Neural cell (in vitro differentiated cells): ENCODE data around the gene SLC18B1. TPM values are rescaled to one million over a fixed set of nuclear protein-coding genes. Genes with fewer than 3 reads are reported as not detected.
A peak's percentile ranks its signal among the peaks of the same experiment; 100 is the strongest.

ENCODE experiments used
- H2AFZ ChIP-seq: fragments of 200-600, 300-800 bp; sonication (generic), shearing (Covaris generic); 2 replicates; pipeline ENCODE4 v1.6.0; 2014; ENCODE audit warnings: low read depth, mild to moderate bottlenecking, antibody characterized with exemption, low read length, moderate library complexity
- H3F3A ChIP-seq: fragments of 200-600 bp; shearing (Covaris generic); 2 replicates; pipeline ENCODE4 v1.6.1; 2016; ENCODE audit warnings: mild to moderate bottlenecking, moderate library complexity, mixed read lengths, antibody characterized with exemption, low read length; ENCODE audit not compliant: insufficient read depth, poor library complexity, severe bottlenecking
- H3K27ac ChIP-seq: fragments of 200-600, 300-800 bp; sonication (generic), shearing (Covaris generic); 2 replicates; pipeline ENCODE4 v1.5.1; 2014; ENCODE audit warnings: mild to moderate bottlenecking, low read length, moderate library complexity
- H3K27me3 ChIP-seq: fragments of 300-800, 200-600 bp; sonication (generic), shearing (Covaris generic); 2 replicates; pipeline ENCODE4 v1.6.0; 2014; ENCODE audit warnings: mild to moderate bottlenecking, low read depth, low read length, moderate library complexity; ENCODE audit not compliant: insufficient read depth
- H3K36me3 ChIP-seq: fragments of 300-800, 200-600 bp; sonication (generic), shearing (Covaris generic); 2 replicates; pipeline ENCODE4 v1.5.1; 2014; ENCODE audit warnings: mild to moderate bottlenecking, antibody characterized with exemption, low read length, moderate library complexity; ENCODE audit not compliant: insufficient read depth
- H3K4me2 ChIP-seq: fragments of 300-800, 200-600 bp; sonication (generic), shearing (Covaris generic); 2 replicates; pipeline ENCODE4 v1.6.0; 2014; ENCODE audit warnings: mild to moderate bottlenecking, low read length
- H3K4me3 ChIP-seq: fragments of 300-800, 200-600 bp; sonication (generic), shearing (Covaris generic); 2 replicates; pipeline ENCODE4 v1.5.1; 2014; ENCODE audit warnings: mild to moderate bottlenecking, low read length, moderate library complexity
- H3K79me2 ChIP-seq: fragments of 200-600 bp; shearing (Covaris generic); replicated peaks from 2 replicates; pipeline ENCODE4 v1.6.0; 2014; ENCODE audit warnings: mild to moderate bottlenecking, low read length, moderate library complexity; ENCODE audit not compliant: insufficient read depth
- H3K9ac ChIP-seq: fragments of 300-800, 200-600 bp; sonication (generic), shearing (Covaris generic); 2 replicates; pipeline ENCODE4 v1.6.1; 2016; ENCODE audit warnings: mild to moderate bottlenecking, low read length, mixed read lengths
- H3K9me2 ChIP-seq: fragments of 200-600 bp; shearing (Covaris generic); 2 replicates; pipeline ENCODE4 v1.6.1; 2016; ENCODE audit warnings: mild to moderate bottlenecking, low read length, mixed read lengths; ENCODE audit not compliant: insufficient read depth
- H3K9me3 ChIP-seq: fragments of 200-600, 300-800 bp; sonication (generic), shearing (Covaris generic); 2 replicates; pipeline ENCODE4 v1.6.1; 2016; ENCODE audit warnings: mild to moderate bottlenecking, mixed run types, low read length, moderate library complexity, mixed read lengths
- H4K20me1 ChIP-seq: fragments of 200-600 bp; shearing (Covaris generic); 2 replicates; pipeline ENCODE4 v1.6.1; 2016; ENCODE audit warnings: mild to moderate bottlenecking, mixed run types; ENCODE audit not compliant: insufficient read depth
- EP300 ChIP-seq: fragments of 450-650 bp; conservative IDR thresholded peaks from 2 replicates; pipeline ENCODE4 v1.6.1; 2014; ENCODE audit warnings: antibody characterized with exemption, mild to moderate bottlenecking, moderate library complexity; ENCODE audit not compliant: poor library complexity, severe bottlenecking
- EZH2 ChIP-seq: fragments of 200-600, 300-800 bp; shearing (Covaris generic), sonication (generic); IDR thresholded peaks from 2 replicates; pipeline ENCODE4 v1.6.1; 2014; ENCODE audit warnings: antibody characterized with exemption, low read length, borderline replicate concordance, mild to moderate bottlenecking; ENCODE audit not compliant: insufficient read depth, poor library complexity, severe bottlenecking
- MXI1 ChIP-seq: fragments of 450-650 bp; conservative IDR thresholded peaks from 2 replicates; pipeline ENCODE4 v1.6.1; 2014; ENCODE audit warnings: antibody characterized with exemption, mild to moderate bottlenecking; ENCODE audit not compliant: poor library complexity, severe bottlenecking
- POLR2AphosphoS5 ChIP-seq: IDR thresholded peaks from 2 replicates; pipeline ENCODE4 v1.6.1; 2012
- RAD21 ChIP-seq: fragments of 450-650 bp; conservative IDR thresholded peaks from 2 replicates; pipeline ENCODE4 v1.6.1; 2014; ENCODE audit warnings: antibody characterized with exemption, mild to moderate bottlenecking, moderate library complexity
- REST ChIP-seq: IDR thresholded peaks from 2 replicates; pipeline ENCODE4 v1.6.1; 2012; ENCODE audit warnings: borderline replicate concordance
- SMC3 ChIP-seq: fragments of 450-650 bp; conservative IDR thresholded peaks from 2 replicates; pipeline ENCODE4 v1.6.1; 2014; ENCODE audit warnings: antibody characterized with exemption, mild to moderate bottlenecking, moderate library complexity; ENCODE audit not compliant: poor library complexity
- TAF1 ChIP-seq: IDR thresholded peaks from 2 replicates; pipeline ENCODE4 v1.6.1; 2012; ENCODE audit warnings: low read depth
- polyA plus RNA-seq: library from polyadenylated mRNA; depleted of rRNA; stranded (reverse); fragments of >200 nt; gene quantifications from 2 replicates; pipeline ENCODE4 v1.2.3, GENCODE V29; 2014
- TF ChIP-seq, protein P1 (sequence below): fragments of 450-650 bp; IDR thresholded peaks from 2 replicates; pipeline ENCODE4 v1.5.1; 2014; ENCODE audit warnings: antibody characterized with exemption, mild to moderate bottlenecking, moderate library complexity; ENCODE audit not compliant: poor library complexity, severe bottlenecking

Gene SLC18B1
- polyA plus RNA-seq, 1 donor from 2014 or later, result 9.0 TPM

- peaks cover 26% of the 10 kb centered on the region for H3K79me2 ChIP-seq
- no peak overlapping the region for H3K4me2 ChIP-seq
- no peaks in the 10 kb centered on the region for H3K27me3 ChIP-seq
- no peaks in the 10 kb centered on the region for H3K9me3 ChIP-seq
- no peaks in the 10 kb centered on the region for H3K9me2 ChIP-seq
- peaks cover 3% of the 10 kb centered on the region for H4K20me1 ChIP-seq
- no peak for TF ChIP-seq REST
- TF ChIP-seq MXI1, result no peak
- no peak for TF ChIP-seq POLR2AphosphoS5
- no peak for TF ChIP-seq EP300
- no peak for TF ChIP-seq SMC3
- TF ChIP-seq, protein P1, sequence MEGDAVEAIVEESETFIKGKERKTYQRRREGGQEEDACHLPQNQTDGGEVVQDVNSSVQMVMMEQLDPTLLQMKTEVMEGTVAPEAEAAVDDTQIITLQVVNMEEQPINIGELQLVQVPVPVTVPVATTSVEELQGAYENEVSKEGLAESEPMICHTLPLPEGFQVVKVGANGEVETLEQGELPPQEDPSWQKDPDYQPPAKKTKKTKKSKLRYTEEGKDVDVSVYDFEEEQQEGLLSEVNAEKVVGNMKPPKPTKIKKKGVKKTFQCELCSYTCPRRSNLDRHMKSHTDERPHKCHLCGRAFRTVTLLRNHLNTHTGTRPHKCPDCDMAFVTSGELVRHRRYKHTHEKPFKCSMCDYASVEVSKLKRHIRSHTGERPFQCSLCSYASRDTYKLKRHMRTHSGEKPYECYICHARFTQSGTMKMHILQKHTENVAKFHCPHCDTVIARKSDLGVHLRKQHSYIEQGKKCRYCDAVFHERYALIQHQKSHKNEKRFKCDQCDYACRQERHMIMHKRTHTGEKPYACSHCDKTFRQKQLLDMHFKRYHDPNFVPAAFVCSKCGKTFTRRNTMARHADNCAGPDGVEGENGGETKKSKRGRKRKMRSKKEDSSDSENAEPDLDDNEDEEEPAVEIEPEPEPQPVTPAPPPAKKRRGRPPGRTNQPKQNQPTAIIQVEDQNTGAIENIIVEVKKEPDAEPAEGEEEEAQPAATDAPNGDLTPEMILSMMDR, result no peak
- no peak for TF ChIP-seq TAF1
- TF ChIP-seq RAD21, result no peak
- peaks cover 7% of the 10 kb centered on the region for H3K36me3 ChIP-seq
- no peak overlapping the region for H3K27ac ChIP-seq
- peak overlapping the region; percentile 68 for H3K9ac ChIP-seq
- H3K4me3 ChIP-seq, result peak overlapping the region; percentile 93
- H2AFZ ChIP-seq, result peak overlapping the region; percentile 78
- no peaks in the 10 kb centered on the region for H3F3A ChIP-seq
Measured at GRCh38 chr6:132813173-132813856, 14.9 kb upstream of the SLC18B1 start.

DNA sequence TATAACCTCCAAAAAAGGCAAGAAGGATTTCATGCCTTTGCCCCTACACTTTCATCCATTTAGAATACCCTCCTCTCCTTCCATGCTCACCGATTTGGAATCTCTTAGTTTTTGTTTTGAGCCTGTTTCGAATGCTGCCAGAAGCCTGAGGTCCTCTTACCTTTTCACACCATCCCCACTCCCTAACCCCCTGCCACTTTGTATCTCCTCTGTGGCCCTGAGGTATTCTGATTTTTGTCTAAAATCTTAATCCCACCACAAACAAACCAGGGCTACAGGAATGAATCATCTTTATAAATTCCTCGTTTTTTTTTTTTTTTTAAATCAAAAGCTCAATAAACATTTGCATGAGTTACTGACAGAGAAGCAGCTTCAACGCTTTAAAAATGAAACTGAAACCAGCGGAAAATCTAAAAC is 14.3 kb upstream of the SLC18B1 start:
- Histone ChIP-seq H2AFZ (no peak overlapping the region), H3K27ac (no peak overlapping the region), H3K9me2 (no peaks in the 10 kb centered on the region), H3K4me3 (no peak overlapping the region), H4K20me1 (peaks cover 3% of the 10 kb centered on the region), H3K9ac (no peak overlapping the region), H3K27me3 (no peaks in the 10 kb centered on the region), H3K4me2 (no peak overlapping the region), H3F3A (no peaks in the 10 kb centered on the region), H3K9me3 (no peaks in the 10 kb centered on the region), H3K79me2 (peaks cover 26% of the 10 kb centered on the region), H3K36me3 (peaks cover 7% of the 10 kb centered on the region)
- no peak for TF ChIP-seq SMC3
- TF ChIP-seq, protein P1, result no peak
- TF ChIP-seq EP300, result no peak
- no peak for TF ChIP-seq MXI1
- no peak for TF ChIP-seq EZH2
- TF ChIP-seq RAD21, result no peak
- no peak for TF ChIP-seq POLR2AphosphoS5
- no peak for TF ChIP-seq REST
- TF ChIP-seq TAF1, result no peak
